GM12878 (cell line): ENCODE results near the gene MGAT1. TPM values are rescaled to one million over a fixed set of nuclear protein-coding genes. Genes with fewer than 3 reads are reported as not detected.

Source experiments
- CBX5 ChIP-seq: sonication (generic); IDR thresholded peaks from 2 replicates; pipeline ENCODE4 v1.6.1; 2016; ENCODE audit warnings: low read depth, moderate library complexity, mild to moderate bottlenecking, inconsistent platforms
- EP300 ChIP-seq, 2 experiments: fragments of 150-350 bp in 1 of 2; IDR thresholded peaks; 2 replicates each; pipeline ENCODE4 v1.6.1; 2011 to 2012; ENCODE audit warnings: low read depth in 2 of 2, low read length in 2 of 2, borderline replicate concordance in 1 of 2, improper control_type of control experiment in 1 of 2, inconsistent platforms in 1 of 2; ENCODE audit not compliant: control insufficient read depth in 1 of 2
- ETV6 ChIP-seq, 2 experiments: fragments of 450-650 bp in 1 of 2; IDR thresholded peaks in 1 of 2; conservative IDR thresholded peaks in 1 of 2; 2 replicates each; pipeline ENCODE4 v1.6.1; 2014; ENCODE audit warnings: antibody characterized with exemption in 1 of 2, borderline replicate concordance in 1 of 2, low read depth in 1 of 2, mild to moderate bottlenecking in 1 of 2, moderate library complexity in 1 of 2
- GABPA ChIP-seq: IDR thresholded peaks from 2 replicates; pipeline ENCODE4 v1.6.1; 2014; ENCODE audit warnings: antibody characterized with exemption, low read depth, mild to moderate bottlenecking, inconsistent platforms
- IRF4 ChIP-seq: IDR thresholded peaks from 2 replicates; pipeline ENCODE4 v1.6.1; 2011; ENCODE audit warnings: low read depth, low read length
- KDM1A ChIP-seq: fragments of 200-600 bp; sonication (generic); IDR thresholded peaks from 2 replicates; pipeline ENCODE4 v1.6.1; 2016; ENCODE audit warnings: borderline replicate concordance
- MTA3 ChIP-seq: IDR thresholded peaks from 2 replicates; pipeline ENCODE4 v1.6.1; 2012; ENCODE audit warnings: low read length, inconsistent platforms, borderline replicate concordance
- MYB ChIP-seq: fragments of 150-350 bp; IDR thresholded peaks from 2 replicates; pipeline ENCODE4 v1.6.1; 2014; ENCODE audit warnings: mild to moderate bottlenecking, low read depth, low read length, borderline replicate concordance
- NRF1 ChIP-seq: conservative IDR thresholded peaks from 2 replicates; pipeline ENCODE4 v1.6.1; 2011; ENCODE audit warnings: mild to moderate bottlenecking, low read depth, low read length, improper control_type of control experiment
- PAX5 ChIP-seq: IDR thresholded peaks from 2 replicates; pipeline ENCODE4 v1.6.1; 2011; ENCODE audit warnings: low read depth, low read length, borderline replicate concordance
- RB1 ChIP-seq: fragments of 450-650 bp; formaldehyde crosslinking; IDR thresholded peaks from 2 replicates; pipeline ENCODE4 v1.6.1; 2017; ENCODE audit warnings: mild to moderate bottlenecking, borderline replicate concordance
- RBBP5 ChIP-seq: fragments of 200-600 bp; sonication (generic); conservative IDR thresholded peaks from 2 replicates; pipeline ENCODE4 v1.6.1; 2016
- RCOR1 ChIP-seq: conservative IDR thresholded peaks from 2 replicates; pipeline ENCODE4 v1.6.1; 2012; ENCODE audit warnings: low read depth, low read length, improper control_type of control experiment
- SIX5 ChIP-seq: IDR thresholded peaks from 2 replicates; pipeline ENCODE4 v1.6.1; 2011; ENCODE audit warnings: mild to moderate bottlenecking, low read depth, low read length, moderate library complexity; ENCODE audit not compliant: severe bottlenecking
- polyA plus RNA-seq, 11 experiments: library from polyadenylated mRNA; depleted of rRNA in 4 of 11; unstranded in 6 of 11; stranded (reverse) in 5 of 11; fragments of >200 nt; fragmentation: Nextera tagmentation in 4 of 11; fragmentation: Illumina TruSeq in 1 of 11; extraction: Ambion mirVana in 4 of 11; extraction: Trizol in 1 of 11; gene quantifications; 1 replicate in 1 of 11; 2 replicates in 10 of 11; pipeline versions ENCODE4 v1.2.1 to v1.2.3, GENCODE V29; 2011 to 2016; ENCODE audit warnings: inconsistent platforms in 2 of 11, missing spikeins in 2 of 11, low read depth in 1 of 11
- total RNA-seq, 4 experiments: library from RNA; depleted of rRNA in 3 of 4; stranded (reverse); fragments of >200 nt in 3 of 4; fragmentation: Illumina TruSeq in 1 of 4; extraction: Trizol in 1 of 4; gene quantifications; 2 replicates each; pipeline versions ENCODE4 v1.2.1 to v1.2.3, GENCODE V29; 2013 to 2021
- TF ChIP-seq, protein P1 (sequence below): fragments of 150-350 bp; IDR thresholded peaks from 2 replicates; pipeline ENCODE4 v1.6.1; 2014; ENCODE audit warnings: mild to moderate bottlenecking, low read depth, low read length
- TF ChIP-seq, protein P2 (sequence below): fragments of 450-650 bp; formaldehyde crosslinking; IDR thresholded peaks from 2 replicates; pipeline ENCODE4 v1.4.0; 2022; ENCODE audit warnings: mild to moderate bottlenecking, moderate library complexity
- TF ChIP-seq, protein P3 (sequence below): fragments of 450-650 bp; IDR thresholded peaks from 2 replicates; pipeline ENCODE4 v1.6.1; 2017; ENCODE audit warnings: mild to moderate bottlenecking, moderate library complexity

MGAT1 gene
- total and polyA plus RNA-seq, 10 of the 15 experiments (the other 5 are each of a cell fraction or from before 2014, with no cell fraction given): 3.1 to 88.4 (median 62.7) TPM

DNA sequence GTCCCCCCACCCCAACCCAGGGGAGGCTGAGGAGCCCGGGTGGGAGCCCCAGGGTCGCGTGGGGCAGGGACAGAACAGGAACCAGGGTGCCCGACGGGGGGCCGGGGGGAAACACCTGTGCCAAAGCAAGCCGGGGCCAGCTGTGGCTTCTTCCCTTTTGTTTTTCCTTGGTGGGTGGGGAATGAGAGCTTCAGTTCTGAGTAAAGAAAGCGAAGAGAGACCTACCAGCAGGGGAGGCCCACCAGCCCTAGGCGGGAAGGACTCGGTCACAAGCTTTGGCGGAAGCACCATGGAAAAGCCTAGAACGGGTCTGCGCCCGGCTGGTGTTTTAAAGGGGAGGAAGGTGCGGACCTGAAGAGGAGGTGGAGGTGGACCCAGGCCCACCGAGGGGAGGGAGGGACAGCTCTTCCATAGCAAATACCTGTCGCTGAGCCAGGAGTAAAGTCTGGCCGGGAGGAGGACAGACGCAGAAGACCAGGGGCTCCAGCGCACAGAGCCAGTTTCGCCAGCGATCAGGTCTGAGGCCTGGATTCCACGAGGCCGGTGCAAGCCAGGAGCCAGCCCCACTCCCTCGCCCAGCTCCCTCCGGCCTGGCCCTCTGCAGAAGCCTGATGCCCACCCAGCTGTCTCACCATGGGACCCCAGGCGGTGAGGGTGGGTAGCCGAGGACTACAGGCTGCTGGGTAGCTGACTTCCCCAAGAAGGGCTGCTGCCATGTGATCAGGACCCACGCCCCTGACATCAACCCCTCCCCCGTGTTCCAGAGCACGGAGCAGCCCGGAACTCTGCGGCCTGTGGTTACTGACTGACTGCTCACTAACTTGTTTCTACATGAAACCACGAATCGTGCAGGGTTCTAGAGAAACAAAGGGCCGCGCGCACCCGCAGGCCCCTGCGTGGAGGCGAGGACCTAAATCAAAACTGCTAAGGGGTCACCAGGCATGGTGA, 849 bp upstream of the MGAT1 start (continued):
- TF ChIP-seq PAX5: peak; percentile 77; the same call in 1 of the 2 replicates
- no peak for TF ChIP-seq NRF1
- TF ChIP-seq GABPA: no peak
- TF ChIP-seq RBBP5: no peak
- no peak for TF ChIP-seq IRF4
- TF ChIP-seq MTA3: no peak
- TF ChIP-seq, protein P1, sequence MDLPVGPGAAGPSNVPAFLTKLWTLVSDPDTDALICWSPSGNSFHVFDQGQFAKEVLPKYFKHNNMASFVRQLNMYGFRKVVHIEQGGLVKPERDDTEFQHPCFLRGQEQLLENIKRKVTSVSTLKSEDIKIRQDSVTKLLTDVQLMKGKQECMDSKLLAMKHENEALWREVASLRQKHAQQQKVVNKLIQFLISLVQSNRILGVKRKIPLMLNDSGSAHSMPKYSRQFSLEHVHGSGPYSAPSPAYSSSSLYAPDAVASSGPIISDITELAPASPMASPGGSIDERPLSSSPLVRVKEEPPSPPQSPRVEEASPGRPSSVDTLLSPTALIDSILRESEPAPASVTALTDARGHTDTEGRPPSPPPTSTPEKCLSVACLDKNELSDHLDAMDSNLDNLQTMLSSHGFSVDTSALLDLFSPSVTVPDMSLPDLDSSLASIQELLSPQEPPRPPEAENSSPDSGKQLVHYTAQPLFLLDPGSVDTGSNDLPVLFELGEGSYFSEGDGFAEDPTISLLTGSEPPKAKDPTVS: 0 out of 2 replicates have a peak, but pooled peaks have one; percentile 1
- no peak for TF ChIP-seq SIX5
- TF ChIP-seq EP300 (IDR thresholded peaks at IDR 0.05; ENCODE audit: borderline replicate concordance in 1 of 2, control insufficient read depth in 1 of 2, low read depth in 2 of 2, low read length in 2 of 2): peak; percentile 40 to 62; a peak in 3 of 4 replicates
- no peak for TF ChIP-seq RCOR1
- TF ChIP-seq ETV6 (conservative IDR thresholded peaks at IDR 0.05 in 1 of 2, IDR thresholded peaks at IDR 0.05 in 1 of 2; ENCODE audit: borderline replicate concordance in 1 of 2, low read depth in 1 of 2): peak in 1 of 2 experiments; percentile 69; a peak in 2 of 4 replicates
- TF ChIP-seq, protein P2, sequence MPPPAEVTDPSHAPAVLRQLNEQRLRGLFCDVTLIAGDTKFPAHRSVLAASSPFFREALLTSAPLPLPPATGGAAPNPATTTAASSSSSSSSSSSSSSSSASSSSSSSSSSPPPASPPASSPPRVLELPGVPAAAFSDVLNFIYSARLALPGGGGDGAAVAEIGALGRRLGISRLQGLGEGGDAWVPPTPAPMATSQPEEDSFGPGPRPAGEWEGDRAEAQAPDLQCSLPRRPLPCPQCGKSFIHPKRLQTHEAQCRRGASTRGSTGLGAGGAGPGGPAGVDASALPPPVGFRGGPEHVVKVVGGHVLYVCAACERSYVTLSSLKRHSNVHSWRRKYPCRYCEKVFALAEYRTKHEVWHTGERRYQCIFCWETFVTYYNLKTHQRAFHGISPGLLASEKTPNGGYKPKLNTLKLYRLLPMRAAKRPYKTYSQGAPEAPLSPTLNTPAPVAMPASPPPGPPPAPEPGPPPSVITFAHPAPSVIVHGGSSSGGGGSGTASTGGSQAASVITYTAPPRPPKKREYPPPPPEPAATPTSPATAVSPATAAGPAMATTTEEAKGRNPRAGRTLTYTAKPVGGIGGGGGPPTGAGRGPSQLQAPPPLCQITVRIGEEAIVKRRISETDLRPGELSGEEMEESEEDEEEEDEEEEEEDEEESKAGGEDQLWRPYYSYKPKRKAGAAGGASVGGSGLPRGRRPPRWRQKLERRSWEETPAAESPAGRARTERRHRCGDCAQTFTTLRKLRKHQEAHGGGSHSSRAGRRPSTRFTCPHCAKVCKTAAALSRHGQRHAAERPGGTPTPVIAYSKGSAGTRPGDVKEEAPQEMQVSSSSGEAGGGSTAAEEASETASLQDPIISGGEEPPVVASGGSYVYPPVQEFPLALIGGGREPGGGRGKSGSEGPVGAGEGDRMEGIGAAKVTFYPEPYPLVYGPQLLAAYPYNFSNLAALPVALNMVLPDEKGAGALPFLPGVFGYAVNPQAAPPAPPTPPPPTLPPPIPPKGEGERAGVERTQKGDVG (CRISPR knock-in tag): no peak
- no peak for TF ChIP-seq CBX5
- TF ChIP-seq MYB: no peak
- no peak for TF ChIP-seq RB1
- TF ChIP-seq KDM1A: no peak
- TF ChIP-seq, protein P3, sequence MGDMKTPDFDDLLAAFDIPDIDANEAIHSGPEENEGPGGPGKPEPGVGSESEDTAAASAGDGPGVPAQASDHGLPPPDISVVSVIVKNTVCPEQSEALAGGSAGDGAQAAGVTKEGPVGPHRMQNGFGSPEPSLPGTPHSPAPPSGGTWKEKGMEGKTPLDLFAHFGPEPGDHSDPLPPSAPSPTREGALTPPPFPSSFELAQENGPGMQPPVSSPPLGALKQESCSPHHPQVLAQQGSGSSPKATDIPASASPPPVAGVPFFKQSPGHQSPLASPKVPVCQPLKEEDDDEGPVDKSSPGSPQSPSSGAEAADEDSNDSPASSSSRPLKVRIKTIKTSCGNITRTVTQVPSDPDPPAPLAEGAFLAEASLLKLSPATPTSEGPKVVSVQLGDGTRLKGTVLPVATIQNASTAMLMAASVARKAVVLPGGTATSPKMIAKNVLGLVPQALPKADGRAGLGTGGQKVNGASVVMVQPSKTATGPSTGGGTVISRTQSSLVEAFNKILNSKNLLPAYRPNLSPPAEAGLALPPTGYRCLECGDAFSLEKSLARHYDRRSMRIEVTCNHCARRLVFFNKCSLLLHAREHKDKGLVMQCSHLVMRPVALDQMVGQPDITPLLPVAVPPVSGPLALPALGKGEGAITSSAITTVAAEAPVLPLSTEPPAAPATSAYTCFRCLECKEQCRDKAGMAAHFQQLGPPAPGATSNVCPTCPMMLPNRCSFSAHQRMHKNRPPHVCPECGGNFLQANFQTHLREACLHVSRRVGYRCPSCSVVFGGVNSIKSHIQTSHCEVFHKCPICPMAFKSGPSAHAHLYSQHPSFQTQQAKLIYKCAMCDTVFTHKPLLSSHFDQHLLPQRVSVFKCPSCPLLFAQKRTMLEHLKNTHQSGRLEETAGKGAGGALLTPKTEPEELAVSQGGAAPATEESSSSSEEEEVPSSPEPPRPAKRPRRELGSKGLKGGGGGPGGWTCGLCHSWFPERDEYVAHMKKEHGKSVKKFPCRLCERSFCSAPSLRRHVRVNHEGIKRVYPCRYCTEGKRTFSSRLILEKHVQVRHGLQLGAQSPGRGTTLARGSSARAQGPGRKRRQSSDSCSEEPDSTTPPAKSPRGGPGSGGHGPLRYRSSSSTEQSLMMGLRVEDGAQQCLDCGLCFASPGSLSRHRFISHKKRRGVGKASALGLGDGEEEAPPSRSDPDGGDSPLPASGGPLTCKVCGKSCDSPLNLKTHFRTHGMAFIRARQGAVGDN: peak; percentile 92
